Brain microvascular endothelial cell (primary cell): ENCODE data around the gene TTC33.
"Not testable (repeated sequence)": the region's sequence is repeated elsewhere in the genome, so short reads cannot be mapped to it uniquely, and the experiment has no call there.

ENCODE experiments used
- DNase-seq: peaks from one replicate; pipeline ENCODE4 v3.0.0-alpha.2; 2020
- H3K27ac ChIP-seq: fragments of 250-450 bp; sonication (Bioruptor Pico); 2 replicates; pipeline ENCODE4 v1.5.1; 2020; ENCODE audit warnings: mild to moderate bottlenecking, moderate library complexity
- H3K27me3 ChIP-seq: fragments of 250-450 bp; sonication (Bioruptor Pico); replicated peaks from 2 replicates; pipeline ENCODE4 v1.5.1; 2020; ENCODE audit warnings: mild to moderate bottlenecking
- H3K36me3 ChIP-seq: fragments of 250-450 bp; sonication (Bioruptor Pico); replicated peaks from 2 replicates; pipeline ENCODE4 v1.5.1; 2020; ENCODE audit warnings: mild to moderate bottlenecking
- H3K4me3 ChIP-seq: 2 replicates; pipeline ENCODE4 v1.5.1; 2011; ENCODE audit warnings: low read depth, mild to moderate bottlenecking, control low read depth, low read length, moderate library complexity
- in situ Hi-C: cut with HindIII; loops from 2 replicates; pipeline ENCODE4 v1.10.0; 2017; ENCODE audit warnings: low sequenced_read_pairs, low pct_ligation_motif_present
- TF ChIP-seq, protein P1 (sequence below): IDR thresholded peaks from 2 replicates; pipeline ENCODE4 v1.5.1; 2011; ENCODE audit warnings: low read depth, mild to moderate bottlenecking, moderate library complexity, low read length, control low read depth, inconsistent platforms; ENCODE audit errors: missing control alignments

TTC33 gene

DNA sequence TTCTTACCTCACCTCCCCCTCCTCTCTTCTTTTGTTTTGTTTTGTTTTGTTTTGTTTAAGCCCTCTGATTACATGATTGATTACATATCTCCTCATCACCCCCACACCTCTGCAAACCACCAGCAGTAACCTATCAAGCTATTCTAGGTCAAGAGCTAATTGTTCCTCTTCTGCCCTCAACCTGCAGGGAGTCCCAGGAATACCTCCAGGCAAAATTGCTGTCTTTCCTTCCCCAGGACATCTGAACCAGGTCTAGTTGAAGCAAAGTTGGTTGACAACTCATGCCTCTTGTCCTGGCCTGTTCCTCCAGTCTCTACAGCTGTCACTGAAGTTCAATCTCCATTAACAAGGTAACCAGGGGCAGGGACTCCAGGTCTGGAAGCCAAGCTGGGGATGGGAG is 156.1 kb downstream of the TTC33 start:
- no peaks in the 10 kb centered on the region for H3K27me3 ChIP-seq
- in situ Hi-C loops: no loop called here
- TF ChIP-seq, protein P1, sequence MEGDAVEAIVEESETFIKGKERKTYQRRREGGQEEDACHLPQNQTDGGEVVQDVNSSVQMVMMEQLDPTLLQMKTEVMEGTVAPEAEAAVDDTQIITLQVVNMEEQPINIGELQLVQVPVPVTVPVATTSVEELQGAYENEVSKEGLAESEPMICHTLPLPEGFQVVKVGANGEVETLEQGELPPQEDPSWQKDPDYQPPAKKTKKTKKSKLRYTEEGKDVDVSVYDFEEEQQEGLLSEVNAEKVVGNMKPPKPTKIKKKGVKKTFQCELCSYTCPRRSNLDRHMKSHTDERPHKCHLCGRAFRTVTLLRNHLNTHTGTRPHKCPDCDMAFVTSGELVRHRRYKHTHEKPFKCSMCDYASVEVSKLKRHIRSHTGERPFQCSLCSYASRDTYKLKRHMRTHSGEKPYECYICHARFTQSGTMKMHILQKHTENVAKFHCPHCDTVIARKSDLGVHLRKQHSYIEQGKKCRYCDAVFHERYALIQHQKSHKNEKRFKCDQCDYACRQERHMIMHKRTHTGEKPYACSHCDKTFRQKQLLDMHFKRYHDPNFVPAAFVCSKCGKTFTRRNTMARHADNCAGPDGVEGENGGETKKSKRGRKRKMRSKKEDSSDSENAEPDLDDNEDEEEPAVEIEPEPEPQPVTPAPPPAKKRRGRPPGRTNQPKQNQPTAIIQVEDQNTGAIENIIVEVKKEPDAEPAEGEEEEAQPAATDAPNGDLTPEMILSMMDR: no peak
- no peak overlapping the region for H3K27ac ChIP-seq
- no peak overlapping the region for H3K4me3 ChIP-seq
- no peaks in the 10 kb centered on the region for H3K36me3 ChIP-seq
- no peak for DNase-seq

DNA sequence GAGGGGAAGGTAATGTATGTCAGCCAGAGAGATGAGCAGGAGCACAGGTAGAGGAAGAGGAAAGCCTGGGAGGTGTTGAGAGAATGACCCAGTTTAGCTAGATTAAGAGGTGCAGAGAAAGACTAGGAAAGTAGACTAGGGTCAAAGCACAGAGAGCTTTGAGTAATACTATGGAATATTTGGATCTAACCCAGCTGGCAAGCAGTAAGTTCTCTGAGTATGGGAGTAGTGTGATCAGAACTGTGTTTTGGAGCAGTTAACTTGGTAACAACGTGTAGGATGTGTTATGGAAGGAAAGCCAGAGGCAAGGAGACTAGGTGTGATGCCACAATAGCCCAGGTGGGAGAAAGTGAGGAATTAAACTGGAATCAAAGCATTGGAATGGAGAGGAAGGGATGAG is 160.9 kb downstream of the TTC33 start:
- in situ Hi-C loops: no loop called here
- H3K27ac ChIP-seq: no peak overlapping the region
- no peak overlapping the region for H3K4me3 ChIP-seq
- peak; percentile 6 for DNase-seq
- H3K27me3 ChIP-seq: no peaks in the 10 kb centered on the region
- H3K36me3 ChIP-seq: no peaks in the 10 kb centered on the region
- TF ChIP-seq, protein P1: no peak

DNA sequence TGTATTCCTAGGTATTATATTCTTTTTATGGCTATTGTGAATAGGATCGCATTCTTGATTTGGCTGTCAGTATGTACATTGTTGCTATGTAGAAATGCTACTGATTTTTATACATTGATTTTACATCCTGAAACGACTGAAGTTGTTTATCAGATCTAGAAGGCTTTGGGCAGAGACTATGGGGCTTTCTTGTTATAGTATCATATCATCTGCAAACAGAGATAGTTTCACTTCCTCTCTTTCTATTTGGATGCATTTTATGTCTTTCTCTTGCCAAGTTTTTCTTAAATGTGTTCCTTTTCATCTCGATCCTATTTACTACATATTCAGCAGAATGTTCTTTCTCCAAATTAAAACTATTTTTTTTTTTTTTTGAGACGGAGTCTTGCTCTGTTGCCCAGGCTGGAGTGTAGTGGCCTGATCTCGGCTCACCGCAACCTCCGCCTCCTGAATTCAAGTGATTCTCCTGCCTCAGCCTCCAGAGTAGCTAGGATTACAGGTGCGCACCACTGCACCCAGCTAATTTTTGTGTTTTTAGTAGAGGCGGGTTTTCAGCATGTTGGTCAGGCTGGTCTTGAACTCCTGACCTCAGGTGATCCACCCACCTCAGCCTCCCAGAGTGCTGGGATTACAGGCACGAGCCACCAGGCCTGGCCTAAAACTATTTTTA is 163.9 kb downstream of the TTC33 start:
- H3K4me3 ChIP-seq, H3K27ac ChIP-seq, in situ Hi-C loops, H3K27me3 ChIP-seq, DNase-seq, H3K36me3 ChIP-seq: not testable (repeated sequence)

DNA sequence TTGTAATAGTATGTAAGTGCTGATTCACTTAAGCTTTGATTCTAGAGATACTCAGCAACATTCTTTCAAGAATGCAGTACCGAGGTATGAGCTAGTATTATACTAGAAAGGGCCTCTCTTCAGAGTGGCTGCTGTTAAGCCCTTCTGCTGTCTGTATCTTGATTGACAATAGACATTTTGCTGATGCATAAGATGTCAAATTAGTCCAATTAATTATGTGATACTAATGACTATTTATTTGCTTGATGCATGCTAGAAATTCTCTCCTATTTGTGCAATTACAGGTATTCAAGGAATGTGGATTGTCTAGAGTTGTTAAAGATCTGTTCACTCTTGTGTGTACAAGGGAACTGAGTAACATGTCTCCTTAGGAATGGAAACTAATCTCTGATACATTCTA is 168.4 kb downstream of the TTC33 start:
- Histone ChIP-seq H3K27me3 (no peaks in the 10 kb centered on the region), H3K4me3 (no peak overlapping the region), H3K36me3 (no peaks in the 10 kb centered on the region), H3K27ac (no peak overlapping the region)
- no peak for DNase-seq
- TF ChIP-seq, protein P1: no peak
- in situ Hi-C loops: no loop called here

DNA sequence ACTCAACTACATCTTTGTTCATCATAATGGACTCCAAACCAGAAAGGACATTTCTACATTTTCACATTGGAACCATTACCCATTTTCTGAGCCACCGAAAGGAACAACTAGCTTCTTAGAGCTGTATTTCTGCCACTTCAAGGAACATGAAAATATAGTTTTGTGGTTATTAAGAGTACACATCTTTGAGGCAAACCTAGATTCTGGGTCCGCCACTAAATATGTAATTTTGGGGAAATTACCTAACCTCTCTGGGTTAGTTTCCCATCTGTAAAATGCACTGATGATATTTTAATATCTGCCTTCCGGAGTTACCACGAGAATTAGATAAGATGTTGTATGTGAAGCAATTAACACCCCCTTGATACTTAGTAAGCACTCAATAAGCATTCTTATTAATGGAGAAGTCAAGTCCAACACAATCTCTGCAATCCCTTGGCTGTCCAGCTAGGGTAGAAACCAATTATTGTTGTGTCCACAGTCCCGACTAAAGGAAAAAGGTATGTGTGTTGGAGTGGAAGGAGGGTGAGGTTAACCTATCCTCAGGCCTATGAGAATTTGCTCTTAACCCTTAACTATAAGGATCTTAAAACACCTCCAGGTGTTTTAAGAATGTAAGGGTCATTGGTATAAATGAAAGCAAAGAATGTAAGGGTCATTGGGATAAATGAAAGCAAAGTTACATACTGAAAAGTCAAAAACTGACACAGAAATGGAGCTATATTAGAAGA is 170.1 kb downstream of the TTC33 start:
- Histone ChIP-seq H3K27me3 (no peaks in the 10 kb centered on the region), H3K27ac (no peak overlapping the region), H3K36me3 (no peaks in the 10 kb centered on the region), H3K4me3 (no peak overlapping the region)
- TF ChIP-seq, protein P1: no peak
- DNase-seq: no peak
- in situ Hi-C loops: no loop called here

DNA sequence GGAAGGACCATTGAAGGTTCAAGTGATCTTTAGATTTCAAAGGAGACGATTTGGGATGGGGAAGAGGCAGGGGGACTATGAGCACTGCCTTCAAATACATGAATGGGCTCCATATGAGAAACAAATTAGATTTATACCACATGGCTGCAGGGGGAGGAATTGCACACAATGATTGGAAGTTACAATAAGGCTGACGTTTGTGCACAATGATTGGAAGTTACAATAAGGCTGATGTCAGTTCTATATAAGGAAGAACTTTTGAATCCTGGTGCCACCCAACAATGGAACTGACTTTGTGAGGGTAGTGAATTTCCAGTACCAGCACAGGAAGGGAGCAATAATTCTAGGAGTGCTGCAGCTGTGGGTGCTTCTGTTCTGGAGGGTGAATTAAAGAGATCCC is 171.7 kb downstream of the TTC33 start:
- no peak overlapping the region for H3K4me3 ChIP-seq
- in situ Hi-C loops: no loop called here
- TF ChIP-seq, protein P1: no peak
- no peaks in the 10 kb centered on the region for H3K27me3 ChIP-seq
- H3K27ac ChIP-seq: no peak overlapping the region
- DNase-seq: no peak
- H3K36me3 ChIP-seq: no peaks in the 10 kb centered on the region
